GM19025 (cell line): ENCODE measurements around the gene MOGAT2.
"Not testable (repeated sequence)": the region's sequence is repeated elsewhere in the genome, so short reads cannot be mapped to it uniquely, and the experiment has no call there.

Experiments
- ATAC-seq: cut with Tn5 transposase; IDR thresholded peaks from one replicate; pipeline ENCODE4 v1.9.1; 2021; ENCODE audit warnings: mild to moderate bottlenecking, low read depth, moderate library complexity; ENCODE audit not compliant: unreplicated experiment

The MOGAT2 gene

DNA sequence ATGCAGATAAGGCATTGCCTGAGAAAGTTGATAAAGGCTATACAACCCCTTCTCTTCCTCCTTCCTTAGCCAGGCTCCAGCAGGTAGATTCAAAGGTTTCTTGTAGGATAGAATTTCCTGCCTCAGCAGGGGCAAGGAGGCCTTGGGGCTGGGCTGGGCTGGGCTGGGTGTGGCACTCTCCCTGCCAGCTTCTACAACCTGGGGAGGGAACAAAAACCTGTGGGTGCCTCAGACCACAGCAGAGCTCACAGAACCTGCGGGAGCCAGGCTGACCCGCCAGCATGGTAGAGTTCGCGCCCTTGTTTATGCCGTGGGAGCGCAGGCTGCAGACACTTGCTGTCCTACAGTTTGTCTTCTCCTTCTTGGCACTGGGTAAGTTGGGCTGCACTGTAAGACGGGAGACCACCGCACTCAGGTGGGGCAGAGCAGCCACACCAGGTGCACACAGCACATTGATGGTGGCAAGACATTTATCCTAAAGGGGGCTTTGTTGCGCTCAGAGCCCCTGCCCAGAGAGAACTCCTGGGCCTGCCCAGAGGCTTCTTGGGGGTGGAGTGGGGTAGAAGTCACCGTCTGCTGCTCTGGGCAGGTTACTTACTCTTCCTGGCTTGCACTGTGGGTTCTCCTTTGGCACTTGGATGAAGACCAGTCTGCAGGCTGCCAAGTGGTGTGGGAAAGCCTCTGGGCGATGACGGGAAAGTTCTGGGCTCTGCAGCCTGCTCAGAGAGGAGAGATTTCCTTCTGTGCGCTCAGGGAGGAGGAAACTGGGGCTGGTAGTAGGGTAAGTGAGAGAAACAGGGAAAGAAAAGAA, at the start of gene MOGAT2:
Gene MOGAT2, plus strand, starts transcription at position 231 of the 811 bp plus-strand sequence. Its CDS starts 51 bp downstream, at position 282.
- no peak for ATAC-seq

DNA sequence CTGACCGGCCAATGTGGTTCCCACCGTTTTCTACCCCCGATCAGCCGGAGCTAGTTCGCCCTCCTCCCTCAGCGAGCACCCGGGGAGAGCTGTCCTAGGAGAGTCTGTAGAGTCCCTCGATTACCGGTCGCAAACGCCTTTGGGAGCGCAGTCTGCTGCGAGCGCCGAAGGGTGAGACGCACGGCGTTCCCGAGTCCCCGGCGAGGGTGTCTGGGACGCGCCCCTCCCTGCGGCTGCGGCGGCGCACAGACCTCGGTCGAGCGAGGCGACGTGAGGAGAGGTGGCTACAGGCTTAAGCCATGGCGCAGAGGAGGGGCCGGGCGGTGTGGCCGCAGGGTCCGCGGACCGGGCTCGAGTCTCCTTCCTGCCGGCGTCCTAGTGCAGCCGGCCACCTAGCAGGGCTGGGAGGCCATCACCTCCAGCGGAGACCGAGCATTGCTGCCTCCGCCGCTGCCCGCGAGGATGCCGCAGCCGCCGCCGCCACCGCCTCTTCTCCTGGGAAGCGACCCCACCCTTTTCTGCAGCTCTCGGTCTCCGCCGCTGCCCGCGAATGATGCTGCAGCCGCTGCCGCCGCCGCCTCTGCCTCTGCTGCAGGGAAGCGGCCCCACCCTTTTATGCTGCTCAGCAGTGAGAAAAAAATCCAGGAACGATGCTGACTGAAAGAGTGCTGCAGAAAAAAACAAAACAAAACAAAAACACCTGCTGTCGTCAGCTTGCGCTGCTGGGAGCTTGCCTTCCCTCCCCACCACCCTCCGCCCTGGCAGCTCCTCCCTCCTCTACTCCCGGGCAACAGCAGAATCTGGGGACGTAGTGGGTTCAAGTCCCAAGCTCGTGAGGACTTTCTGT, 49.0 kb upstream of the MOGAT2 start, which contains the start of gene MAP6:
Gene MAP6, minus strand, starts transcription at position 588 of the 847 bp plus-strand sequence. CDS start 669 bp downstream, outside the sequence.
- ATAC-seq: no peak

DNA sequence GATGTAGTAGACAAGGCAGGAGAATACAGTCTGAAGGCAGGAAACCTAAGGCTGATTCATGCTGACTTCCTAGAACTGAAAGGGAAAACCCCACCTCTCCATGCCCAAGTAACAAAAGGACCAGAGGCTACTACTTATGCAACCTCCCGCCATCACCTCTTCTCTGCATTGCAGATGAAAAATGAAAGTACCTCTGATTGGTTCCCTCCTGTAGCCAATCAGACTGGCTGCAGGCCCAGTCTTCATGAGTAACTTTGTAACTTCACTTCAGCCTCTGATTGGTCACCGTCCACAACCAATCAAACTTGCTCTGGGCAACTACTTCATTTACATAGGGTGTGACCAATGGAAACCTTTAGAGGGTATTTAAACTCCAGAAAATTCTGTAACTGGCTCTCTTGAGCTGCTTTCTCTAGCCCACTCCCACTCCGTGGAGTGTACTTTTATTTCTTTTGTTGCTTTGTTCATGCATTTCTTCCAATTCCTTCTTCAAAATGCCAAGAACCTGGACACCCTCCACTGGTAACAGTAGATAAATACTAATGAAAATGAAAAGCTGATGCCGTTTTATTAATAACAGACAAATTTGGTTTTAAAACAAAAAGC, 43.6 kb upstream of the MOGAT2 start:
- no peak for ATAC-seq

DNA sequence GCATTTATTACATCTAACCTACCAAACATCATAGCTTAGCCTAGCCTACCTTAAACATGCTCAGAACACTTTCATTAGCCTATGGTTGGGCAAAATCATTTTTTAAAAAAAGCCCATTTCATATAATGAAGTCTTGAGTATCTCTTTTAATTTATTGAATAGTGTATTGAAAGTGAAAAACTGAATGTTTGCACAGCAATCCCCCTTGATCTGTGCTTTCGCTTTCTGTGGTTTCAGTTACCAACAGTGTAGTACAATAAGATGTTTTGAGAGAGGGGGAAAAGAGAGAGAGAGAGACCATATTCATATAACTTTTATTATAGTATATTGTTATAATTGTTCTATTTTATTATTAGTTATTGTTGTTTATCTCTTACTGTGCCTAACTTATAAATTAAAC, 40.4 kb upstream of the MOGAT2 start:
- ATAC-seq: no peak

DNA sequence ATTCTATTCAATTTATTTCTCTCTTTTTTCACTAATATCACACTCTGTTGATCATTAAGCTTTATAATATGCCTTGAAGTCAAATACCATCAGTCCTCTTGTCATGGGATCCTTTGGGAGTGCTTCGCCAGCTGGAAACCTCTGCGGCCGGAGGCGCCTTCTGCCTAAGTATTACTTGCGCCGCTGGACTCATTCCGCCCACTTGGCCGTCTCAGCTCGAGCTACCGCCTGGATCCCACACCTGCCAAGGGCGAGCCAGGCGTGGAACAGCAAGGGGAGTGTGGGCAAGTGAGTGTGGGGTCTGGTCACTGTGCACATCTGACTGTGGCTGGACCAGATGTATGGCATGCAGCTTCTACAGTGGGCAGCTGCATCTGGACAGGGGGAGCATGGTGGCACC, 39.7 kb upstream of the MOGAT2 start:
- no peak for ATAC-seq

DNA sequence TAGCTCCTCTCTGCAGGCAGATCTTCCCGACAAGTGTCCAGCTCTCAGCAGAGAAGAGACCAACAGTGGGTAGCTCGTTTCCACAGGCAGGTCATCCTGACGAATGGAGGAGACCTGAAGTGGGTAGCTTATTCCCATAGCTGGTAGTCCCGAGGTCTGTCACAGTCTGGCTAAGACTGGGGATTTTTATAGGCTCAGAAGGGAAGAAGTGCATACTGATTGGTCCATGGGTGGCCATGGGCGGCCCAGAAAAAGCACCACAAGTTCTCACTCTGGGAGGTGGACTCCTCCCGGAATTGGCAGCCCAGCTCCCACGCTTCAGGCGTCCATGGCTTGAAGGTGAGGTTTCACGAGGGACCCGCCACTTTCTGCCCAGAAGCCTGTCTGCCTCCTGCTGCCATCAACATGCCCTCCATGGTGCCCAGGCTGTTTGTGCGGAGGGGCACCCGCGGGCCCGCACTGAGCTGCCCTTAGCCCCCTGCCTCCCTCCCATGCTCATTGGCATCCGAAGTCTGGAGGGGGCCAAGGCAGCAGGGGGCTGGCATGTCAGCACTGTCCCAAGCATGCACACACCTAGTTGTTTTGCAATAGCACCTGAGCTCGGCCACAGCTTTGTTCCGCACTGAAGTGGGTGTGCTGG, 38.9 kb upstream of the MOGAT2 start:
- no peak for ATAC-seq

DNA sequence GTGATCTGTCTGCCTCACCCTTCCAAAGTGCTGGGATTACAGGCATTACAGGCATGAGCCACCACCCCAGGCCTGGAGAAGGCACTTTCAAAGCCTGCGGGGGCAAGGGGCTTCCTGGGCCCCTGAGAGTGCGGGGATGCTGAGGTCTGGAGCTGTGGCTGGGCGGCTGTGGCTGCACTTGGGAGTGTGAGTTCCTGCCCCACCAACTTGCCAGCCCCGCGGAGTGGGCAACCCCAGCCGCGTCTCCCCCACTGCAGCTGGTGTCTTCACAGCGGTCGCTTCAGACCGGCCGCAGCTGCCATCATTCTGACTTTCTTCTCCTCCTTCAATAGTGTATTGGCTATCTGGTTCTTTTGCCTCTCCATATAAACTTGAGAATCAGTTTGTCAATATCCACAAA, 38.1 kb upstream of the MOGAT2 start:
- no peak for ATAC-seq

- not testable (repeated sequence) for ATAC-seq
Observed at GRCh38 chr11:75683856-75684255, 33.8 kb upstream of the MOGAT2 start.

GRCh38 chr11:75689863-75690609, 27.6 kb upstream of the MOGAT2 start:
- no peak for ATAC-seq

- no peak for ATAC-seq
Observed at GRCh38 chr11:75691804-75692203, 25.8 kb upstream of the MOGAT2 start.

DNA sequence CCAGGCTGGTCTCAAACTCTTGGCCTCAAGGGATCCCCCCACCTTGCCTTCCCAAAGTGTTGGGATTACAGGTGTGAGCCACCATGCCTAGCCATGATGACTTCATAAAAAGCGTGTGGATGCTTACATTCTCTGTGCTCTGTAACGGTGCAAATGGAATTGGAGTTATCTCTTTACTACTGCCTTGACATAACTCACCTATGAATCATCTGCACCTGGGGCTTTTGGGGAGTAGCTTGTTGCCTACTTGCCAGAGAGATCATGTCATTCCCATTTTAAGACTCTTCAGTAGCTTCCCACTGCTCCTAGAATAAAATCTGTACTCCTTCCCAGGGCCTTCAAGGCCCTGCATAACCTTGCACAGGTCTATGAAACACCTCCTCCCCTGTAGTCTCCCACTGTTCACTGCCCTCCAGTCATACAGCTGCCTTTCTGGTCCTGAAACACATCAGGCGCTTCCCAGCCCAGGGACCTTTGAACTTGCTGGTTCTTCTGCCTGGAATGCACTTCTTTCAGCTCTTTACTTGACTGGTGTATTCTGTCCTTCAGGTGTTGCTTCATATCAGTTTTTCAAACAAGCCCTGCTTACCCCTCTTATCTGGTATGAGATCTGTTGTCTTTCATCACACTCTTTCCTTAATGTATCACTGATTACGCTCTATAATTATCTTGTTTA, 19.6 kb upstream of the MOGAT2 start:
- no peak for ATAC-seq

DNA sequence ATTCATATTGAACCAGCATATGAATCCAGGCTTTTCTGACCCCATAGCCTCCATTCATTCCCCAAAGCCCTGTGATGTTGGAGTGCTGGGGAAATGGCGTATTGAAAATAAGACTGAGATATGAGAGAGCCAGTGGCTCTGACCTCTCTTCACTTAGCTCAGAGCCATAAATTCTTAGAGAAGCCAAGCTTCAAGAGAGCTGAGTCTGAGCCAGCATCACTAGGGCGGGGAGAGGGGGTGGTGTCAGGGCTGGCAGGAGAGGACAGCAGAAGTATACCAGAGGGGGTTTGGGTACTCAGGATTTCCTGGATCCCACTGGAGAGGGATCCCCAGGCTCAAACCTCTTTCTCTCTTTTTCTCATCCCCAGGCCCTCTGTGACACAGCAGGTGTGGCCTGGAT, 16.7 kb upstream of the MOGAT2 start:
- no peak for ATAC-seq

- no peak for ATAC-seq
Observed at GRCh38 chr11:75703695-75704237, 13.9 kb upstream of the MOGAT2 start.

GRCh38 chr11:75705541-75705940, 12.1 kb upstream of the MOGAT2 start:
- no peak for ATAC-seq

- ATAC-seq: no peak
Observed at GRCh38 chr11:75706260-75706729, 11.3 kb upstream of the MOGAT2 start.

DNA sequence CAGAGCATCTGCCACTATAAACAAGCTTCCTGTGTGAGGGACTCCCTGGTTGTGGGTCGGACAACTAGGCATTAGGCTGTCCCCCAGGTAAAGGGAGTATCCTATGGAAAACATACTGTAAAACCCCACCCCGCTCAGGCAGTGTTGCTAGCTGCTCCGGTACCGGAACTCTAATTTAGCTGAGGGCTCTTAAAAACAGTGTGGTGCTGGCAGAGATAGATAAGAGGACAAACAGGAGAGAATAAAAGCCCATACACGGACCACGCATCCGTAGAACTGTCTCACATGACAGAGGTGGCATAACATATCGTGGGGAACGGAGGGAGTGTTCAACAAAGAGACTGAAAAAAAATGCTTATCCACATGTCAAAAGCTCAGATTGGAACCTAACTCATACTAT, 3.4 kb upstream of the MOGAT2 start:
- ATAC-seq: no peak

GRCh38 chr11:75715688-75716087, 1.9 kb upstream of the MOGAT2 start:
- ATAC-seq: no peak

DNA sequence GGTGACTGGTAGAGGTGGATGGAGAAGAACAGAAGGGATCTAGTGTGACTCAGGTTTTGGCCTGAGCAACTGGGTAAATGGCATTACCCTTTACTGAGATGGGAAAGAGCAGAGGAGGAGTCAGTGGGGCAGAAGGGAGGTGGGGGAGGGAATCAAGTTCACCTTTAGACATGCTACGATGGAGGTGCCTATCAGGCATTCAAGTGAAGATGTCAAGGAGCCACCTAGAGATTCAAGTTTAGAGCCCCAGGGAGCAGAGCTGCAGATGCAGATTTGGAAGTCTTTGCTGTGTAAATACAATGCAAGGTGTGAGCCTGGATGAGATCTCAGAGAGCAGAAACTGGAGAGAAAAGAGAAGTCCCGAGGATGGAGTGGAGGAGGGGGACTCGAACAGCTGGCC, 979 bp upstream of the MOGAT2 start:
- no peak for ATAC-seq
